Smooth muscle cell (in vitro differentiated cells): ENCODE results near the gene MERTK. TPM values are rescaled to one million over a fixed set of nuclear protein-coding genes. Genes with fewer than 3 reads are reported as not detected.
A peak's percentile ranks its signal among the peaks of the same experiment; 100 is the strongest.
"Not testable (repeated sequence)": the region's sequence is repeated elsewhere in the genome, so short reads cannot be mapped to it uniquely, and the experiment has no call there.

Source experiments
- DNase-seq: peaks from one replicate; lab custom pipeline; 2025; ENCODE audit not compliant: unreplicated experiment; lab: John Stamatoyannopoulos, UW
- H2AFZ ChIP-seq: fragments of 200-600 bp; sonication (generic); 2 replicates; pipeline ENCODE4 v1.6.0; 2016; ENCODE audit warnings: antibody characterized with exemption, low read depth, mild to moderate bottlenecking
- H3F3A ChIP-seq: fragments of 200-600 bp; sonication (generic); 2 replicates; pipeline ENCODE4 v1.6.0; 2017; ENCODE audit warnings: antibody characterized with exemption, low read depth
- H3K27ac ChIP-seq: fragments of 200-600 bp; sonication (generic); 2 replicates; pipeline ENCODE4 v1.5.1; 2016; ENCODE audit warnings: low read depth, mild to moderate bottlenecking
- H3K27me3 ChIP-seq: fragments of 200-600 bp; sonication (generic); 2 replicates; pipeline ENCODE4 v1.6.1; 2016; ENCODE audit warnings: low read depth, mild to moderate bottlenecking
- H3K36me3 ChIP-seq: fragments of 200-600 bp; sonication (generic); 2 replicates; pipeline ENCODE4 v1.5.1; 2016; ENCODE audit warnings: low read depth
- H3K4me1 ChIP-seq: fragments of 200-600 bp; sonication (generic); 2 replicates; pipeline ENCODE4 v1.5.1; 2016; ENCODE audit warnings: low read depth
- H3K4me2 ChIP-seq: fragments of 200-600 bp; sonication (generic); 2 replicates; pipeline ENCODE4 v1.6.0; 2016; ENCODE audit warnings: mild to moderate bottlenecking
- H3K4me3 ChIP-seq: fragments of 200-600 bp; sonication (generic); 2 replicates; pipeline ENCODE4 v1.5.1; 2016; ENCODE audit warnings: mild to moderate bottlenecking
- H3K79me2 ChIP-seq: fragments of 200-600 bp; sonication (generic); 2 replicates; pipeline ENCODE4 v1.6.0; 2016; ENCODE audit warnings: low read depth, mild to moderate bottlenecking
- H3K9ac ChIP-seq: fragments of 200-600 bp; sonication (generic); 2 replicates; pipeline ENCODE4 v1.6.0; 2016; ENCODE audit warnings: low read depth
- H3K9me3 ChIP-seq: fragments of 200-600 bp; sonication (generic); replicated peaks from 2 replicates; pipeline ENCODE4 v1.5.1; 2016; ENCODE audit warnings: low read depth
- H4K20me1 ChIP-seq: fragments of 200-600 bp; sonication (generic); 2 replicates; pipeline ENCODE4 v1.6.0; 2016; ENCODE audit warnings: low read depth
- WGBS: methylation state at CpG from one replicate; pipeline ENCODE4 v1.1.7; 2016; ENCODE audit warnings: low lambda C conversion rate; 5-methylcytosine and 5-hydroxymethylcytosine counted together
- polyA plus RNA-seq: library from polyadenylated mRNA; unstranded; fragments of >200 nt; fragmentation: Nextera tagmentation; extraction: Ambion mirVana; gene quantifications from 2 replicates; pipeline ENCODE4 v1.2.1, GENCODE V29; 2016
- total RNA-seq: library from RNA; depleted of rRNA; stranded (reverse); fragments of >200 nt; gene quantifications from 2 replicates; pipeline ENCODE4 v1.2.3, GENCODE V29; 2014
- TF ChIP-seq, protein P1 (sequence below): fragments of 200-600 bp; sonication (generic); IDR thresholded peaks from 2 replicates; pipeline ENCODE4 v1.5.1; 2017; ENCODE audit warnings: borderline replicate concordance, mild to moderate bottlenecking, antibody characterized with exemption; ENCODE audit not compliant: insufficient read depth, poor library complexity, severe bottlenecking

The MERTK gene
- 9.4 and 13.0 TPM in 2 replicates for total RNA-seq
- polyA plus RNA-seq = 4.6 and 5.1 TPM in 2 replicates

DNA sequence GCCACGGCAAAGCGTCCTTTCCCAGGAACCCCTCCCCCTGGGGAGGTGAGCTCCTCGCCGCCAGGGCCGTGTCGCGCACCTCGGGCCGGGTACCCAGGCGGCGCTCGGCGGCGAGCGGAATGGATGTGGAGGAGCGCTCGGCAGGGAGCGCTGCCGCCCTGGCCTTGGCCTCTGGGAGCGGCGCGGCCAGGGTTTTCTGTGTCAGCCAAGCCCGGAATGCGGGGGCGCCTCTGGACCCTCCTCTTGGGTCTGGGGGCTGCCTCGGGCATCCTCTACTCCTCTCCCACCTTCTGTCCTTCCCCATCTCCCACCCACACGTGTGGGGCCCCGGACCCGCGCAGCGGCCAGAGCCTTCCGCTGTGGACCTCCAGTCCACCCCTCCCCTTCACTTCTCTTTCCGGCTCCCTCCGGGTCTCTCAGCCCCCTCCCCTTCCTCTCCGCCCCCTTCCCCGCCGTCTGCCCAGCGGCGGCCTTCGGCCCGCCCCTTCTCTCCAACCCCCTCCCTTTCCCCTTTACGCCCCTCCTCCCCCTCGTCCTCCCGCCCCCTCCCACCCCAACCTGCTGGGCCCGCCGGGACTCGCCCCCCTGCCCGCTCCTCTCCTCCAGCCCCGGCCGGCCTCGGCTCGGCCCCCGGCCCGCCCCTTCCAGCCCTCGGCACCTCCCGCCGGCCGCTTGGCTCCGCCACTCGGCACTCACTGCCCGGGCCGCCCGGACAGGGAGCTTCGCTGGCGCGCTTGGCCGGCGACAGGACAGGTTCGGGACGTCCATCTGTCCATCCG, at the start of gene MERTK:
MERTK (plus strand) TSS at position 684 of the 779 bp plus-strand sequence. CDS start 129 bp downstream, outside the sequence.
- TF ChIP-seq, protein P1, sequence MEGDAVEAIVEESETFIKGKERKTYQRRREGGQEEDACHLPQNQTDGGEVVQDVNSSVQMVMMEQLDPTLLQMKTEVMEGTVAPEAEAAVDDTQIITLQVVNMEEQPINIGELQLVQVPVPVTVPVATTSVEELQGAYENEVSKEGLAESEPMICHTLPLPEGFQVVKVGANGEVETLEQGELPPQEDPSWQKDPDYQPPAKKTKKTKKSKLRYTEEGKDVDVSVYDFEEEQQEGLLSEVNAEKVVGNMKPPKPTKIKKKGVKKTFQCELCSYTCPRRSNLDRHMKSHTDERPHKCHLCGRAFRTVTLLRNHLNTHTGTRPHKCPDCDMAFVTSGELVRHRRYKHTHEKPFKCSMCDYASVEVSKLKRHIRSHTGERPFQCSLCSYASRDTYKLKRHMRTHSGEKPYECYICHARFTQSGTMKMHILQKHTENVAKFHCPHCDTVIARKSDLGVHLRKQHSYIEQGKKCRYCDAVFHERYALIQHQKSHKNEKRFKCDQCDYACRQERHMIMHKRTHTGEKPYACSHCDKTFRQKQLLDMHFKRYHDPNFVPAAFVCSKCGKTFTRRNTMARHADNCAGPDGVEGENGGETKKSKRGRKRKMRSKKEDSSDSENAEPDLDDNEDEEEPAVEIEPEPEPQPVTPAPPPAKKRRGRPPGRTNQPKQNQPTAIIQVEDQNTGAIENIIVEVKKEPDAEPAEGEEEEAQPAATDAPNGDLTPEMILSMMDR = peak; percentile 47
- no peaks in the 10 kb centered on the region for H3K27me3 ChIP-seq
- H4K20me1 ChIP-seq = no peaks in the 10 kb centered on the region
- H3K4me2 ChIP-seq = peak within 1 kb of the TSS; percentile 99
- H2AFZ ChIP-seq = peak within 1 kb of the TSS; percentile 97
- H3K36me3 ChIP-seq = no peaks in the 10 kb centered on the region
- peaks cover 3% of the 10 kb centered on the region for H3K4me1 ChIP-seq
- WGBS = under 1% methylated on average over 15 of the region's 71 CpGs
- H3K9me3 ChIP-seq = no peaks in the 10 kb centered on the region
- H3K27ac ChIP-seq = peak within 1 kb of the TSS; percentile 46
- peak within 1 kb of the TSS; percentile 93 for H3K4me3 ChIP-seq
- peaks cover 22% of the 10 kb centered on the region for H3K79me2 ChIP-seq
- no peaks in the 10 kb centered on the region for H3F3A ChIP-seq
- peak within 1 kb of the TSS; percentile 66 for H3K9ac ChIP-seq
- DNase-seq = peak; percentile 85

DNA sequence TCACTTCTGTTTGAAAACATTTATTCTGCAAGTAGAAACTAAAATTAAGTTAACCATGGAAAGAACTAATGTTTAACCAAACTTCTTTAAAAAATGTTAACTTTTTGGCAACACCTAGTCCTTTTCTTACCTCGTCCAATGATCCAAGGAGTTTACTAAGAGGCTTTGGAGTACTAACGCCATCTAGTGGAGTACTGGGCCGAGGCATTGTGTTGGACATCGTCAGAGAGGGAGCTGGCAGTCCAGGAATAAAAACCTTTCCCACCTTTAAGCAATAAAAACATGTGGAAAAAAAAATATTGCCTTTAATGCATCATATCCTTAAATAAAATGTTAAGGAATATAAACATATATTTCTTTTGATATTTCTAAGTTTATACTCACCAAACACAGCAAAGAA, 47.8 kb upstream of the MERTK start:
- H3K4me3 ChIP-seq, H3K4me1 ChIP-seq, H3K27me3 ChIP-seq, H3K4me2 ChIP-seq, H3K79me2 ChIP-seq, H3K9ac ChIP-seq, DNase-seq, H3K9me3 ChIP-seq, H3K27ac ChIP-seq, H4K20me1 ChIP-seq, H3F3A ChIP-seq, H2AFZ ChIP-seq, H3K36me3 ChIP-seq: not testable (repeated sequence)
- TF ChIP-seq, protein P1 = peak; percentile 46
- 29% methylated on average over 4 of the region's 4 CpGs for WGBS

DNA sequence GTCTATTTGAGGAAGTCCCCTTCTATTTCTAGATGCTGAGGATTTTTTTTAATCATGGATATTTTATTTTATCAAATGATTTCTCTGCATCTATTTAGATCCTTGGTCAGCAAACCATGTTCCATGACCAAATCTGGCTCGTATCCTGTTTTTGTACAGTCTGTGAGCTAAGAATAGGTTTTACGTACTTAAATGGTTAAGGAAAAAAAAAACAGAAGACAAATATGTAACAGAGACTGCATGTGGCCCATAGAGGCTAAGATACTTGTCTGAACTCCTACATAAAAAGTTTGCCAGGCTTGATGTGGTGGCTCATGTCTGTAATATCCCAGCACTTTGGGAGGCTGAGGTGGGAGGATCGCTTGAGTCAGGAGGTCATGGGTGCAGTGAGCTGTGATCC, 45.9 kb upstream of the MERTK start:
- not testable (repeated sequence) for H3K27me3 ChIP-seq, H3K4me2 ChIP-seq, H3K4me1 ChIP-seq, H3K4me3 ChIP-seq, H3K79me2 ChIP-seq, H3K9me3 ChIP-seq, H3K36me3 ChIP-seq, H3F3A ChIP-seq, DNase-seq, H3K9ac ChIP-seq, H2AFZ ChIP-seq, H4K20me1 ChIP-seq
- 89% methylated on average over 3 of the region's 3 CpGs for WGBS
- H3K27ac ChIP-seq = peak overlapping the region; percentile 28

DNA sequence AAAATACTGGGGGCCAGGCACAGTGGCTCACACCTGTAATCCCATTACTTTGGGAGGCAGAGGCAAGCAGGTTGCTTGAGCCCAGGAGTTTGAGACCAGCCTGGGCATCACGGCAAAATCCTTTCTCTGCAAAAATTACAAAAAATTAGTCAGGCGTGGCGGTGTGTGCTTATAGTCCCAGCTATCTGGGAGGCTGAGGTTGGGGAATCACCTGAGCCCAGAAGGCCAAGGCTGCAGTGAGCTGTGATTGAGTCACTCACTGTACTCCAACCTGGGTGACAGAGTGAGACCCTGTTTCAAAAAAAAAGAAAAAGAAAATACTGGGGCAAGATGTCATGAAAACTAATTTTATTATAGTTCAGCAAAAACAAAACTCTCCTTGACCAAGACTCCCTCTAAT, 38.4 kb upstream of the MERTK start:
- not testable (repeated sequence) for H3K79me2 ChIP-seq, H3K4me3 ChIP-seq, H3K27ac ChIP-seq, H2AFZ ChIP-seq, H3K9me3 ChIP-seq, H3F3A ChIP-seq, H3K27me3 ChIP-seq, H3K4me1 ChIP-seq, H3K4me2 ChIP-seq, DNase-seq, H3K9ac ChIP-seq, H4K20me1 ChIP-seq, H3K36me3 ChIP-seq
- WGBS = 74% methylated on average over 3 of the region's 3 CpGs

DNA sequence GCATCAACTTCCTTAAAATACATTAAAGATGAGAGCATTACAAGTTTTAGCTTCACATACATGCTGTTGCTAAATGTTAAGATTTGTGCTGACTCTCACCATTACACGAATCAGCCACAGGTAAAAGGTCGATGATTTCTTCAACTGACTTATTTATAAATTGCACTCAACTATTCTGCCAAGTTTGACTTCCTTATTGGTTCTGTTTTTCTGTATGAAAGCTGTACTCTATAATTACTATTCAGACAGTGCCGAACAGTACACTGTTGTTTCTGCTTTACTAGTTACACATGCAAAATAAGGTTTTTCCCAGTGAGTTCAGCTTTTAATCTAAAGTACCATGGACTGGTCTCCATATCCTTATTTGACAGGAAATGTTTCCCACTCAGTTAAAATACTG, 33.3 kb upstream of the MERTK start:
- not testable (repeated sequence) for DNase-seq, H3K79me2 ChIP-seq, H3K4me1 ChIP-seq, H2AFZ ChIP-seq, H3K9me3 ChIP-seq, H3K27me3 ChIP-seq, H4K20me1 ChIP-seq, H3K4me3 ChIP-seq, H3F3A ChIP-seq, H3K36me3 ChIP-seq, H3K4me2 ChIP-seq, H3K9ac ChIP-seq, H3K27ac ChIP-seq
- 89% methylated on average over 3 of the region's 3 CpGs for WGBS

DNA sequence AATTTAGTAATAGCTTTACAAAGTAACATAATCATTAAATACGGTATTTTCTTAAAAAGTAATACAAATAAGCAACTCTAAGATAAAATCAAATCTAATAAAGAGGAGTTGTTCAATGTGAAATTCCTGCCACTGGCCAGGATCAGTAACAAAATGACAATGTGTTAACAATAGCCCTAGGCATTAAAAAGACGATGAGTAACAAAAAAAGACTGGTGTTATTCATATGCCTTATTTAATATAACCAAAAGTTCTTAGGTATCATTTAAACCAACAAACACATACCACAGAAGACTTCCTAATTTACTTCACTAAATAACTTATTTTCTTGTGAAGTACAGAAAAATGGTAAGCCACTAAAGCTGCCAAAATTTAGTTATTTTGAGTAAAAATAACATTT, 25.6 kb upstream of the MERTK start:
- not testable (repeated sequence) for H3K4me1 ChIP-seq, H3K27me3 ChIP-seq, H4K20me1 ChIP-seq, H3K9me3 ChIP-seq, H3F3A ChIP-seq, H3K36me3 ChIP-seq, H2AFZ ChIP-seq, H3K4me2 ChIP-seq, H3K79me2 ChIP-seq, DNase-seq, H3K27ac ChIP-seq, H3K9ac ChIP-seq, H3K4me3 ChIP-seq
- 89% methylated on average over 2 of the region's 2 CpGs for WGBS
